B cell (primary cell): ENCODE data around the gene RAB30. TPM values are rescaled to one million over a fixed set of nuclear protein-coding genes. Genes with fewer than 3 reads are reported as not detected.

Source experiments
- ATAC-seq: fragments of 200-7000 bp; cut with Tn5 transposase; one replicate; pipeline ENCODE4 v1.10.0; 2021; ENCODE audit warnings: low read depth, mild to moderate bottlenecking, moderate number of reproducible peaks, moderate library complexity
- CTCF ChIA-PET: fragments of 350-600 bp; sonication (Branson Sonifier 250); formaldehyde crosslinking; loops from one replicate; lab custom pipeline; 2021; ENCODE audit warnings: antibody characterized with exemption, inconsistent platforms; lab: Charles Lee
- POLR2A ChIA-PET: fragments of 350-600 bp; sonication (Branson Sonifier 250); formaldehyde crosslinking; loops from one replicate; lab custom pipeline; 2021; ENCODE audit warnings: antibody characterized with exemption; lab: Charles Lee
- DNase-seq: peaks from one replicate; pipeline ENCODE4 v3.0.0; 2013
- H2AFZ ChIP-seq: 2 replicates; pipeline ENCODE4 v1.6.1; 2012; ENCODE audit warnings: mild to moderate bottlenecking, low read depth, low read length; ENCODE audit not compliant: insufficient read depth, poor library complexity, severe bottlenecking
- H3K27ac ChIP-seq, 2 donors: 1 replicate in 1 of 2; 2 replicates in 1 of 2; pipeline ENCODE4 v1.5.1; 2012 to 2013; ENCODE audit warnings: low read length in 2 of 2, mild to moderate bottlenecking in 2 of 2, moderate library complexity in 1 of 2
- H3K27me3 ChIP-seq, 4 experiments: fragments of 200-600 bp in 1 of 4; sonication (generic) in 1 of 4; replicated peaks in 1 of 4; 1 replicate in 2 of 4; 2 replicates in 2 of 4; pipeline versions ENCODE4 v1.6.1 to v1.7.0; 2013 to 2016; ENCODE audit warnings: low read length in 3 of 4, mild to moderate bottlenecking in 2 of 4, mixed read lengths in 1 of 4, moderate library complexity in 1 of 4; ENCODE audit not compliant: insufficient read depth in 4 of 4, control insufficient read depth in 3 of 4; ENCODE audit errors: control extremely low read depth in 1 of 4
- H3K36me3 ChIP-seq, 2 experiments: replicated peaks in 1 of 2; 1 replicate in 1 of 2; 2 replicates in 1 of 2; pipeline versions ENCODE4 v1.6.1 to v1.7.1; 2013; ENCODE audit warnings: low read length in 1 of 2; ENCODE audit not compliant: insufficient read depth in 2 of 2, control insufficient read depth in 1 of 2; ENCODE audit errors: control extremely low read depth in 1 of 2, extremely low read depth in 1 of 2
- H3K4me1 ChIP-seq, 2 donors: fragments of 200-600 bp in 1 of 2; sonication (generic) in 1 of 2; 1 replicate in 1 of 2; 2 replicates in 1 of 2; pipeline versions ENCODE4 v1.5.1 to v1.6.1; 2013 to 2017; ENCODE audit warnings: low read length in 2 of 2; ENCODE audit not compliant: control insufficient read depth in 2 of 2, insufficient read depth in 2 of 2
- H3K4me2 ChIP-seq: replicated peaks from 2 replicates; pipeline ENCODE3; 2012; ENCODE audit warnings: mild to moderate bottlenecking, low read depth, low read length; ENCODE audit not compliant: poor library complexity, severe bottlenecking
- H3K4me3 ChIP-seq, 5 experiments: fragments of 200-600 bp in 1 of 5; sonication (generic) in 1 of 5; 1 replicate in 3 of 5; 2 replicates in 2 of 5; pipeline versions ENCODE4 v1.5.1 to v1.7.0; 2011 to 2016; ENCODE audit warnings: low read length in 4 of 5, mild to moderate bottlenecking in 4 of 5, low read depth in 2 of 5, control low read depth in 1 of 5, moderate library complexity in 1 of 5; ENCODE audit not compliant: insufficient read depth in 1 of 5; ENCODE audit errors: control extremely low read depth in 1 of 5, extremely low read depth in 1 of 5
- H3K79me2 ChIP-seq: fragments of 200-600 bp; sonication (generic); one replicate; pipeline ENCODE4 v1.6.0; 2016; ENCODE audit warnings: low read length; ENCODE audit not compliant: control insufficient read depth, insufficient read depth
- H3K9ac ChIP-seq: fragments of 200-600 bp; sonication (generic); 2 replicates; pipeline ENCODE4 v1.6.1; 2017; ENCODE audit warnings: mild to moderate bottlenecking, low read length, moderate library complexity
- H3K9me3 ChIP-seq, 3 donors: one replicate each; pipeline versions ENCODE4 v1.6.1 to v1.7.1; 2013; ENCODE audit warnings: low read length in 2 of 3; ENCODE audit not compliant: control insufficient read depth in 2 of 3, insufficient read depth in 1 of 3; ENCODE audit errors: control extremely low read depth in 1 of 3
- H4K20me1 ChIP-seq: 2 replicates; pipeline ENCODE4 v1.6.0; 2012; ENCODE audit warnings: mild to moderate bottlenecking, low read length; ENCODE audit not compliant: insufficient read depth, control insufficient read depth, poor library complexity, severe bottlenecking
- H3K27ac Mint-ChIP-seq: one replicate; pipeline ENCODE4 v1.8.0; 2021; ENCODE audit warnings: mixed read lengths
- H3K27me3 Mint-ChIP-seq: one replicate; pipeline ENCODE4 v1.8.0; 2021; ENCODE audit warnings: mixed read lengths
- H3K4me1 Mint-ChIP-seq: one replicate; pipeline ENCODE4 v1.8.0; 2021; ENCODE audit warnings: mixed read lengths
- H3K4me3 Mint-ChIP-seq: one replicate; pipeline ENCODE4 v1.8.0; 2021; ENCODE audit warnings: mixed read lengths
- H3K9me3 Mint-ChIP-seq: one replicate; pipeline ENCODE4 v1.8.0; 2022; ENCODE audit warnings: mixed read lengths; ENCODE audit not compliant: insufficient read depth
- EZH2 ChIP-seq: IDR thresholded peaks from 2 replicates; pipeline ENCODE4 v1.6.1; 2012; ENCODE audit warnings: borderline replicate concordance, low read depth, mild to moderate bottlenecking, moderate library complexity, low read length; ENCODE audit not compliant: insufficient read depth, poor library complexity, severe bottlenecking
- WGBS: methylation state at CpG from one replicate; pipeline ENCODE4 v1.1.5; 2013; ENCODE audit warnings: missing lambda C conversion rate; ENCODE audit not compliant: insufficient coverage; 5-methylcytosine and 5-hydroxymethylcytosine counted together
- intact Hi-C: fragments of 100-400 bp; cut with micrococcal nuclease; formaldehyde crosslinking; loops from one replicate; pipeline ENCODE4 v1.10.0; 2022
- polyA plus RNA-seq: library from polyadenylated mRNA; depleted of rRNA; stranded (reverse); fragments of >200 nt; gene quantifications from 2 replicates; pipeline ENCODE4 v1.2.3, GENCODE V29; 2012
- total RNA-seq, 2 donors: library from RNA; stranded (reverse); fragments of 120-200 nt in 1 of 2; gene quantifications; 1 replicate in 1 of 2; 2 replicates in 1 of 2; pipeline versions ENCODE4 v1.2.3 to v1.2.4, GENCODE V29; 2013 to 2022
- TF ChIP-seq, protein P1 (sequence below): fragments of 200-600 bp; IDR thresholded peaks from one replicate; pipeline ENCODE4 v1.8.0; 2022; ENCODE audit warnings: antibody characterized with exemption, mild to moderate bottlenecking

The RAB30 gene
- total and polyA plus RNA-seq, 2 donors (not counting 1 experiment from before 2014, with no cell fraction given) = 26.6 to 214 TPM

DNA sequence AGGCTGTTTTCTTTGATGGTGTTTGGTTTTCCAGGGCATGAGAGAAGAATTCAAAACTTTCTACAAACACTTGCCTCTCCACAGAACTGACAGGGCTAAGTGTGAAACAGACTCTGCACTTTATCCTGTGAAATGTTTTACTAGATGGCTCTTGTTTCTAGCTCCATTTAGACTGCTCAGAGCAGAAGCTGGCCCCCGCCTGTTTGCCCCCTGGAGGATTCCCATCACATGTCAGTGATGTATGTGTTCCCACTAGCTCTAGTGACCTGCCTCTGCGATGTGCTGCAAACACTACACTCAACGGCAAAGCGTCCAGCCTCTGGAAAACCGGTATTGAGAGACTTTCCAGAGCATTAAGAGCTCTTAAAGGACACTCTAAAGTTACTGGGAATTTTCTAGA is 43.9 kb upstream of the RAB30 start:
- 96% methylated on average over 5 of the region's 5 CpGs for WGBS
- peak overlapping the region; percentile 75 for H3K4me3 Mint-ChIP-seq
- Histone ChIP-seq H3K4me3 (peak overlapping the region in 2 of 5 experiments; percentile 69 to 71), H3K27ac (no peak overlapping the region), H3K4me2 (peak overlapping the region; percentile 75), H3K79me2 (peaks cover 26% of the 10 kb centered on the region), H3K9ac (peak overlapping the region; percentile 62), H3K27me3 (no peaks in the 10 kb centered on the region), H3K4me1 (peaks cover 35 to 36% of the 10 kb centered on the region in 2 donors), H3K36me3 (peaks cover 0 to 7% of the 10 kb centered on the region in 2 experiments), H2AFZ (no peak overlapping the region), H3K9me3 (no peaks in the 10 kb centered on the region), H4K20me1 (no peaks in the 10 kb centered on the region)
- H3K4me1 Mint-ChIP-seq = peaks cover 44% of the 10 kb centered on the region
- ATAC-seq (no peak), DNase-seq (no peak)
- ChIA-PET CTCF (interaction anchor here (1.3 kb wide), 1 partner anchor 40 kb away, joined by 6 read pairs; no protein-coding TSS in a partner anchor), POLR2A (interaction anchor here (0.7 kb wide), 2 partner anchors 13 to 41 kb away, joined by 3 to 5 read pairs; partner anchors contain the start of gene PCF11)
- no peak for TF ChIP-seq EZH2
- TF ChIP-seq, protein P1, sequence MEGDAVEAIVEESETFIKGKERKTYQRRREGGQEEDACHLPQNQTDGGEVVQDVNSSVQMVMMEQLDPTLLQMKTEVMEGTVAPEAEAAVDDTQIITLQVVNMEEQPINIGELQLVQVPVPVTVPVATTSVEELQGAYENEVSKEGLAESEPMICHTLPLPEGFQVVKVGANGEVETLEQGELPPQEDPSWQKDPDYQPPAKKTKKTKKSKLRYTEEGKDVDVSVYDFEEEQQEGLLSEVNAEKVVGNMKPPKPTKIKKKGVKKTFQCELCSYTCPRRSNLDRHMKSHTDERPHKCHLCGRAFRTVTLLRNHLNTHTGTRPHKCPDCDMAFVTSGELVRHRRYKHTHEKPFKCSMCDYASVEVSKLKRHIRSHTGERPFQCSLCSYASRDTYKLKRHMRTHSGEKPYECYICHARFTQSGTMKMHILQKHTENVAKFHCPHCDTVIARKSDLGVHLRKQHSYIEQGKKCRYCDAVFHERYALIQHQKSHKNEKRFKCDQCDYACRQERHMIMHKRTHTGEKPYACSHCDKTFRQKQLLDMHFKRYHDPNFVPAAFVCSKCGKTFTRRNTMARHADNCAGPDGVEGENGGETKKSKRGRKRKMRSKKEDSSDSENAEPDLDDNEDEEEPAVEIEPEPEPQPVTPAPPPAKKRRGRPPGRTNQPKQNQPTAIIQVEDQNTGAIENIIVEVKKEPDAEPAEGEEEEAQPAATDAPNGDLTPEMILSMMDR = no peak
- no peaks in the 10 kb centered on the region for H3K9me3 Mint-ChIP-seq
- intact Hi-C loops = no loop called here
- no peaks in the 10 kb centered on the region for H3K27me3 Mint-ChIP-seq
- peak overlapping the region; percentile 8 for H3K27ac Mint-ChIP-seq

DNA sequence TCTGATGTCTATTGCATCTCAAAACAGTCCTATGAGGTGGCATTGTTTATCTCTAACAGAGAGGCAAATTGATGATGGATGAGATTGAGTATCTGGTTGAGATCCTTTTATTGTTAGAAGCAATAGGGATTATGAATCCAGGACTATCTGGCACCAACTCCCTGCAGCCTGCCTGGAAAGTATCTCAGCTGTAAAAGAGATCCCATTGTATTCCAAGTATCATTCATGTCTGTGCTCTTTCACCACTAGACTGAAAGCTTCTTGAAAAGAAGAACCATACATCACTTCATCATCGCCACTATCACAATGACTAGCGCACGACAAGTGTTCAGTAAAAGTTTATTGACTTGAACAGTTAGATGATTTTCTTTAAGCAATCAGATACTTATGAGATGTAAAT is 43.3 kb upstream of the RAB30 start:
- H3K9me3 ChIP-seq = no peaks in the 10 kb centered on the region
- H3K36me3 ChIP-seq = peaks cover 0 to 7% of the 10 kb centered on the region in 2 experiments
- no peak overlapping the region for H2AFZ ChIP-seq
- peaks cover 26% of the 10 kb centered on the region for H3K79me2 ChIP-seq
- TF ChIP-seq EZH2 = no peak
- TF ChIP-seq, protein P1 = no peak
- no peak for DNase-seq
- H3K9me3 Mint-ChIP-seq = no peaks in the 10 kb centered on the region
- H4K20me1 ChIP-seq = no peaks in the 10 kb centered on the region
- ChIA-PET POLR2A (no interaction called here), CTCF (interaction anchor here (1.3 kb wide), 1 partner anchor 40 kb away, joined by 6 read pairs; no protein-coding TSS in a partner anchor)
- H3K27ac ChIP-seq = no peak overlapping the region
- H3K4me2 ChIP-seq = peak overlapping the region; percentile 75
- peak overlapping the region; percentile 62 for H3K9ac ChIP-seq
- H3K27me3 Mint-ChIP-seq = no peaks in the 10 kb centered on the region
- ATAC-seq = no peak
- no peaks in the 10 kb centered on the region for H3K27me3 ChIP-seq
- peaks cover 41% of the 10 kb centered on the region for H3K4me1 Mint-ChIP-seq
- no peak overlapping the region for H3K4me3 ChIP-seq
- intact Hi-C loops = no loop called here
- H3K4me1 ChIP-seq = peaks cover 35 to 36% of the 10 kb centered on the region in 2 donors
- H3K27ac Mint-ChIP-seq = no peak overlapping the region
- H3K4me3 Mint-ChIP-seq = peak overlapping the region; percentile 75
- WGBS = no CpG with 5 or more reads among the region's 3 CpGs
